Measurements from ENCODE around the gene TXNRD2. TPM values are rescaled to one million over a fixed set of nuclear protein-coding genes. Genes with fewer than 3 reads are reported as not detected.
A peak's percentile ranks its signal among the peaks of the same experiment; 100 is the strongest.

TXNRD2 gene
- total RNA-seq: 10 to 100 TPM; 23.5 to 37.3 (median 24.4) TPM
- total RNA-seq (2013): 22.7 TPM

- H3K9me3 Mint-ChIP-seq: peaks cover 2 to 3% of the 10 kb centered on the region in 2 donors
- H3K4me1 Mint-ChIP-seq: peaks cover 30 to 44% of the 10 kb centered on the region in 2 donors
- no peaks in the 10 kb centered on the region for H3K27me3 ChIP-seq (ENCODE audit: control insufficient read depth, insufficient read depth, low read length)
- H3K27me3 Mint-ChIP-seq (ENCODE audit: low read depth in 2 of 2): no peaks in the 10 kb centered on the region
- no peaks in the 10 kb centered on the region for H3K9me3 ChIP-seq (ENCODE audit: control insufficient read depth, insufficient read depth, low read length)
- H3K4me1 ChIP-seq (ENCODE audit: control insufficient read depth, insufficient read depth, low read length): peaks cover 34% of the 10 kb centered on the region
- H3K36me3 ChIP-seq (ENCODE audit: control insufficient read depth, insufficient read depth, low read length): no peaks in the 10 kb centered on the region
- peaks cover 8% of the 10 kb centered on the region for H3K36me3 Mint-ChIP-seq
- H3K27ac Mint-ChIP-seq: peak within 1 kb of the TSS; percentile 82 to 90
- no peak for TF ChIP-seq CTCF (IDR thresholded peaks at IDR 0.05)
- peak; percentile 68 to 82 for DNase-seq
- WGBS (ENCODE audit: insufficient coverage): under 1% methylated on average over 63 of the region's 63 CpGs
- peak within 1 kb of the TSS; percentile 86 for H3K27ac ChIP-seq (ENCODE audit: low read length)
- peak within 1 kb of the TSS; percentile 94 for H3K4me3 Mint-ChIP-seq
- peak; percentile 91 to 95 (median 94) for ATAC-seq
- peak within 1 kb of the TSS; percentile 94 for H3K4me3 ChIP-seq (ENCODE audit: low read length)
- intact Hi-C loops (cut with micrococcal nuclease): no loop called here
These were observed at the start of gene TXNRD2, which contains the start of gene COMT for GRCh38 chr22:19941365-19942082. TXNRD2 (minus strand) TSS chr22:19941818; CDS start chr22:19941803, 15 bp downstream. COMT (plus strand) TSS chr22:19941772; CDS start chr22:19962527, 20,755 bp downstream.

GRCh38 chr22:19991395-19991644 is 49.7 kb upstream of the TXNRD2 start:
- no peak for TF ChIP-seq CTCF (IDR thresholded peaks at IDR 0.05)
- Mint-ChIP-seq H3K4me3 (no peak overlapping the region), H3K9me3 (no peaks in the 10 kb centered on the region), H3K27ac (no peak overlapping the region), H3K36me3 (no peaks in the 10 kb centered on the region), H3K4me1 (peaks cover 0 to 2% of the 10 kb centered on the region in 2 donors), H3K27me3 (ENCODE audit: low read depth in 2 of 2) (no peaks in the 10 kb centered on the region)
- ATAC-seq (no peak), DNase-seq (no peak)
- Histone ChIP-seq H3K4me3 (ENCODE audit: low read length) (no peak overlapping the region), H3K4me1 (ENCODE audit: control insufficient read depth, insufficient read depth, low read length) (peaks cover 9% of the 10 kb centered on the region), H3K9me3 (ENCODE audit: control insufficient read depth, insufficient read depth, low read length) (no peaks in the 10 kb centered on the region), H3K27ac (ENCODE audit: low read length) (no peak overlapping the region), H3K27me3 (ENCODE audit: control insufficient read depth, insufficient read depth, low read length) (no peaks in the 10 kb centered on the region), H3K36me3 (ENCODE audit: control insufficient read depth, insufficient read depth, low read length) (no peaks in the 10 kb centered on the region)
- intact Hi-C loops (cut with micrococcal nuclease): no loop called here

- no peak overlapping the region for H3K27ac ChIP-seq (ENCODE audit: low read length)
- no peaks in the 10 kb centered on the region for H3K9me3 Mint-ChIP-seq
- intact Hi-C loops (cut with micrococcal nuclease): no loop called here
- no peaks in the 10 kb centered on the region for H3K27me3 Mint-ChIP-seq (ENCODE audit: low read depth in 2 of 2)
- ATAC-seq (no peak), DNase-seq (no peak)
- H3K36me3 Mint-ChIP-seq: no peaks in the 10 kb centered on the region
- H3K4me3 Mint-ChIP-seq: no peak overlapping the region
- H3K27me3 ChIP-seq (ENCODE audit: control insufficient read depth, insufficient read depth, low read length): no peaks in the 10 kb centered on the region
- 94% methylated on average over 20 of the region's 20 CpGs for WGBS (ENCODE audit: insufficient coverage)
- no peak overlapping the region for H3K4me3 ChIP-seq (ENCODE audit: low read length)
- peaks cover 0 to 7% of the 10 kb centered on the region in 2 donors for H3K4me1 Mint-ChIP-seq
- no peak overlapping the region for H3K27ac Mint-ChIP-seq
- no peaks in the 10 kb centered on the region for H3K9me3 ChIP-seq (ENCODE audit: control insufficient read depth, insufficient read depth, low read length)
- H3K36me3 ChIP-seq (ENCODE audit: control insufficient read depth, insufficient read depth, low read length): no peaks in the 10 kb centered on the region
- peaks cover 14% of the 10 kb centered on the region for H3K4me1 ChIP-seq (ENCODE audit: control insufficient read depth, insufficient read depth, low read length)
- TF ChIP-seq CTCF (IDR thresholded peaks at IDR 0.05): no peak
These were observed 49.2 kb upstream of the TXNRD2 start for GRCh38 chr22:19990609-19991394.
